Smooth muscle cell (in vitro differentiated cells): ENCODE data around the gene HNRNPR. TPM values are rescaled to one million over a fixed set of nuclear protein-coding genes. Genes with fewer than 3 reads are reported as not detected.

Experiments used
- DNase-seq: peaks from one replicate; lab custom pipeline; 2025; ENCODE audit not compliant: unreplicated experiment; lab: John Stamatoyannopoulos, UW
- H2AFZ ChIP-seq: fragments of 200-600 bp; sonication (generic); 2 replicates; pipeline ENCODE4 v1.6.0; 2016; ENCODE audit warnings: antibody characterized with exemption, low read depth, mild to moderate bottlenecking
- H3F3A ChIP-seq: fragments of 200-600 bp; sonication (generic); 2 replicates; pipeline ENCODE4 v1.6.0; 2017; ENCODE audit warnings: antibody characterized with exemption, low read depth
- H3K27ac ChIP-seq: fragments of 200-600 bp; sonication (generic); 2 replicates; pipeline ENCODE4 v1.5.1; 2016; ENCODE audit warnings: low read depth, mild to moderate bottlenecking
- H3K27me3 ChIP-seq: fragments of 200-600 bp; sonication (generic); 2 replicates; pipeline ENCODE4 v1.6.1; 2016; ENCODE audit warnings: low read depth, mild to moderate bottlenecking
- H3K36me3 ChIP-seq: fragments of 200-600 bp; sonication (generic); 2 replicates; pipeline ENCODE4 v1.5.1; 2016; ENCODE audit warnings: low read depth
- H3K4me1 ChIP-seq: fragments of 200-600 bp; sonication (generic); 2 replicates; pipeline ENCODE4 v1.5.1; 2016; ENCODE audit warnings: low read depth
- H3K4me2 ChIP-seq: fragments of 200-600 bp; sonication (generic); 2 replicates; pipeline ENCODE4 v1.6.0; 2016; ENCODE audit warnings: mild to moderate bottlenecking
- H3K4me3 ChIP-seq: fragments of 200-600 bp; sonication (generic); 2 replicates; pipeline ENCODE4 v1.5.1; 2016; ENCODE audit warnings: mild to moderate bottlenecking
- H3K79me2 ChIP-seq: fragments of 200-600 bp; sonication (generic); 2 replicates; pipeline ENCODE4 v1.6.0; 2016; ENCODE audit warnings: low read depth, mild to moderate bottlenecking
- H3K9ac ChIP-seq: fragments of 200-600 bp; sonication (generic); 2 replicates; pipeline ENCODE4 v1.6.0; 2016; ENCODE audit warnings: low read depth
- H3K9me3 ChIP-seq: fragments of 200-600 bp; sonication (generic); replicated peaks from 2 replicates; pipeline ENCODE4 v1.5.1; 2016; ENCODE audit warnings: low read depth
- H4K20me1 ChIP-seq: fragments of 200-600 bp; sonication (generic); 2 replicates; pipeline ENCODE4 v1.6.0; 2016; ENCODE audit warnings: low read depth
- CTCF ChIP-seq: fragments of 200-600 bp; sonication (generic); IDR thresholded peaks from 2 replicates; pipeline ENCODE4 v1.5.1; 2017; ENCODE audit warnings: borderline replicate concordance, mild to moderate bottlenecking, antibody characterized with exemption; ENCODE audit not compliant: insufficient read depth, poor library complexity, severe bottlenecking
- WGBS: methylation state at CpG from one replicate; pipeline ENCODE4 v1.1.7; 2016; ENCODE audit warnings: low lambda C conversion rate; 5-methylcytosine and 5-hydroxymethylcytosine counted together
- polyA plus RNA-seq: library from polyadenylated mRNA; unstranded; fragments of >200 nt; fragmentation: Nextera tagmentation; extraction: Ambion mirVana; gene quantifications from 2 replicates; pipeline ENCODE4 v1.2.1, GENCODE V29; 2016
- total RNA-seq: library from RNA; depleted of rRNA; stranded (reverse); fragments of >200 nt; gene quantifications from 2 replicates; pipeline ENCODE4 v1.2.3, GENCODE V29; 2014

Gene HNRNPR
- total and polyA plus RNA-seq, 2 experiments from 2014 or later, result 96.3 to 120 TPM

- Histone ChIP-seq H3K79me2 (peaks cover 13% of the 10 kb centered on the region), H3K4me2 (no peak overlapping the region), H3F3A (peaks cover 3% of the 10 kb centered on the region), H3K4me1 (peaks cover 8% of the 10 kb centered on the region), H4K20me1 (no peaks in the 10 kb centered on the region), H2AFZ (no peak overlapping the region), H3K36me3 (peaks cover 40% of the 10 kb centered on the region), H3K27ac (no peak overlapping the region), H3K4me3 (no peak overlapping the region), H3K9ac (no peak overlapping the region), H3K9me3 (peaks cover 40% of the 10 kb centered on the region), H3K27me3 (no peaks in the 10 kb centered on the region)
- TF ChIP-seq CTCF, result no peak
- WGBS, result 73% methylated on average over 3 of the region's 3 CpGs
- no peak for DNase-seq
Measured at GRCh38 chr1:23358310-23358875, 14.3 kb upstream of the HNRNPR start.

- Histone ChIP-seq H3K4me2 (no peak overlapping the region), H3K79me2 (peaks cover 13% of the 10 kb centered on the region), H3K4me3 (no peak overlapping the region), H3K27ac (no peak overlapping the region), H3K27me3 (no peaks in the 10 kb centered on the region), H4K20me1 (no peaks in the 10 kb centered on the region), H3K36me3 (peaks cover 30% of the 10 kb centered on the region), H3K9me3 (peaks cover 29% of the 10 kb centered on the region), H3K4me1 (peaks cover 8% of the 10 kb centered on the region), H3K9ac (no peak overlapping the region), H3F3A (no peaks in the 10 kb centered on the region), H2AFZ (no peak overlapping the region)
- WGBS, result 33% methylated on average over 3 of the region's 3 CpGs
- no peak for DNase-seq
- no peak for TF ChIP-seq CTCF
Measured at GRCh38 chr1:23357138-23357908, 13.2 kb upstream of the HNRNPR start.

GRCh38 chr1:23356471-23357137 lies 12.5 kb upstream of the HNRNPR start:
- Histone ChIP-seq H3K27me3 (no peaks in the 10 kb centered on the region), H3K36me3 (peaks cover 22% of the 10 kb centered on the region), H3K4me3 (no peak overlapping the region), H3K9ac (no peak overlapping the region), H2AFZ (no peak overlapping the region), H3K27ac (no peak overlapping the region), H3K9me3 (peaks cover 22% of the 10 kb centered on the region), H3K79me2 (peaks cover 13% of the 10 kb centered on the region), H3K4me2 (no peak overlapping the region), H3K4me1 (peaks cover 8% of the 10 kb centered on the region), H3F3A (no peaks in the 10 kb centered on the region), H4K20me1 (no peaks in the 10 kb centered on the region)
- WGBS, result 92% methylated on average over 8 of the region's 8 CpGs
- no peak for DNase-seq
- no peak for TF ChIP-seq CTCF
